Cardiac muscle cell (in vitro differentiated cells and primary cell): ENCODE measurements around the gene ALDOC. TPM values are rescaled to one million over a fixed set of nuclear protein-coding genes. Genes with fewer than 3 reads are reported as not detected.

Experiments
- DNase-seq, 2 donors: peaks; one replicate each; pipeline versions ENCODE4 v3.0.0 to v3.0.0-alpha.2; 2010 to 2017; ENCODE audit warnings: low read depth in 1 of 2, low spot score in 1 of 2
- H3K27ac ChIP-seq: fragments of 200-600 bp; sonication (generic); 2 replicates; pipeline ENCODE4 v1.5.1; 2016
- H3K27me3 ChIP-seq: fragments of 200-600 bp; sonication (generic); 2 replicates; pipeline ENCODE4 v1.6.0; 2016; ENCODE audit warnings: control low read depth
- H3K36me3 ChIP-seq: fragments of 200-600 bp; sonication (generic); 2 replicates; pipeline ENCODE4 v1.5.1; 2016; ENCODE audit warnings: control low read depth
- H3K4me1 ChIP-seq: fragments of 200-600 bp; sonication (generic); 2 replicates; pipeline ENCODE4 v1.8.1; 2017; ENCODE audit warnings: low read depth, mild to moderate bottlenecking, mixed run types
- H3K4me3 ChIP-seq: fragments of 200-600 bp; sonication (generic); 2 replicates; pipeline ENCODE4 v1.5.1; 2016; ENCODE audit warnings: mild to moderate bottlenecking
- H3K9me3 ChIP-seq: fragments of 200-600 bp; sonication (generic); 2 replicates; pipeline ENCODE4 v1.5.1; 2017; ENCODE audit warnings: low read depth, mild to moderate bottlenecking, control low read depth
- CTCF ChIP-seq: IDR thresholded peaks from 2 replicates; pipeline ENCODE4 v1.5.1; 2012; ENCODE audit warnings: low read depth, mild to moderate bottlenecking, low read length
- polyA plus RNA-seq: library from polyadenylated mRNA; unstranded; fragments of >200 nt; fragmentation: Nextera tagmentation; extraction: Ambion mirVana; gene quantifications from 2 replicates; pipeline ENCODE4 v1.2.1, GENCODE V29; 2016
- total RNA-seq: library from RNA; depleted of rRNA; stranded (reverse); fragments of >200 nt; gene quantifications from 2 replicates; pipeline ENCODE4 v1.2.3, GENCODE V29; 2016

Gene ALDOC
- total and polyA plus RNA-seq, 2 experiments from 2014 or later, result 177 to 183 TPM

- no peaks in the 10 kb centered on the region for H3K4me1 ChIP-seq
- peaks cover 9% of the 10 kb centered on the region for H3K36me3 ChIP-seq
These were observed 29.5 kb downstream of the ALDOC start for GRCh38 chr17:28547096-28547622.

GRCh38 chr17:28545787-28546415 lies 30.8 kb downstream of the ALDOC start:
- Histone ChIP-seq H3K4me1 (no peaks in the 10 kb centered on the region), H3K27ac (no peak overlapping the region)
- no peak for TF ChIP-seq CTCF

More at GRCh38 chr17:28547096-28547622, 29.5 kb downstream of the ALDOC start:
- no peaks in the 10 kb centered on the region for H3K9me3 ChIP-seq
- H3K27ac ChIP-seq, result no peak overlapping the region
- TF ChIP-seq CTCF, result no peak
- no peak for DNase-seq
- no peaks in the 10 kb centered on the region for H3K27me3 ChIP-seq
- no peak overlapping the region for H3K4me3 ChIP-seq

GRCh38 chr17:28545141-28545503 lies 31.6 kb downstream of the ALDOC start:
- Histone ChIP-seq H3K36me3 (peaks cover 9% of the 10 kb centered on the region), H3K27me3 (no peaks in the 10 kb centered on the region), H3K9me3 (no peaks in the 10 kb centered on the region), H3K27ac (no peak overlapping the region), H3K4me3 (no peak overlapping the region), H3K4me1 (no peaks in the 10 kb centered on the region)
- no peak for TF ChIP-seq CTCF
- DNase-seq, result no peak

More at GRCh38 chr17:28545787-28546415, 30.8 kb downstream of the ALDOC start:
- H3K9me3 ChIP-seq, result no peaks in the 10 kb centered on the region
- peaks cover 9% of the 10 kb centered on the region for H3K36me3 ChIP-seq
- no peak overlapping the region for H3K4me3 ChIP-seq
- H3K27me3 ChIP-seq, result no peaks in the 10 kb centered on the region
- no peak for DNase-seq

GRCh38 chr17:28544402-28545140 lies 32.1 kb downstream of the ALDOC start:
- no peak overlapping the region for H3K27ac ChIP-seq
- DNase-seq, result no peak
- no peak for TF ChIP-seq CTCF

GRCh38 chr17:28541439-28541838 lies 35.3 kb downstream of the ALDOC start:
- Histone ChIP-seq H3K4me3 (no peak overlapping the region), H3K9me3 (no peaks in the 10 kb centered on the region), H3K4me1 (no peaks in the 10 kb centered on the region), H3K36me3 (peaks cover 2% of the 10 kb centered on the region), H3K27me3 (no peaks in the 10 kb centered on the region), H3K27ac (no peak overlapping the region)
- DNase-seq, result no peak
- no peak for TF ChIP-seq CTCF

More at GRCh38 chr17:28544402-28545140, 32.1 kb downstream of the ALDOC start:
- Histone ChIP-seq H3K4me3 (no peak overlapping the region), H3K27me3 (no peaks in the 10 kb centered on the region), H3K36me3 (peaks cover 9% of the 10 kb centered on the region), H3K4me1 (no peaks in the 10 kb centered on the region), H3K9me3 (no peaks in the 10 kb centered on the region)
